GM23338 (cell line): ENCODE data around the gene RFX7.

Experiments used
- CREB1 ChIP-seq: fragments of 250-450 bp; sonication (Bioruptor Pico); IDR thresholded peaks from 2 replicates; pipeline ENCODE4 v1.5.0; 2020; ENCODE audit warnings: low read depth, mild to moderate bottlenecking, moderate library complexity
- CTCF ChIP-seq, 2 experiments: fragments of 200-600 bp in 1 of 2; sonication (generic) in 1 of 2; conservative IDR thresholded peaks; 2 replicates each; pipeline versions ENCODE4 v1.5.1 to v1.6.1; 2016 to 2017; ENCODE audit warnings: antibody characterized with exemption in 2 of 2, low read depth in 2 of 2, mild to moderate bottlenecking in 2 of 2, moderate library complexity in 1 of 2
- EZH2phosphoT487 ChIP-seq: fragments of 200-600 bp; sonication (generic); IDR thresholded peaks from one replicate; pipeline ENCODE4 v1.8.1; 2018; ENCODE audit warnings: antibody characterized with exemption; ENCODE audit not compliant: unreplicated experiment
- POLR2AphosphoS5 ChIP-seq: IDR thresholded peaks from 2 replicates; pipeline ENCODE4 v1.6.1; 2016; ENCODE audit warnings: antibody characterized with exemption, low read depth

GRCh38 chr15:56180851-56181250 lies 62.8 kb downstream of the RFX7 start:
- TF ChIP-seq CTCF (conservative IDR thresholded peaks at IDR 0.05; ENCODE audit: low read depth in 2 of 2), result no peak
- TF ChIP-seq CREB1 (CRISPR knock-in tag), result no peak
- TF ChIP-seq EZH2phosphoT487, result no peak
- TF ChIP-seq POLR2AphosphoS5, result no peak
